Fibroblast of lung (primary cell): Measurements from ENCODE around the gene PDIA5.

Experiments
- CTCF ChIP-seq, 2 donors: IDR thresholded peaks in 1 of 2; conservative IDR thresholded peaks in 1 of 2; 1 replicate in 1 of 2; 2 replicates in 1 of 2; pipeline ENCODE4 v1.5.1; 2011 to 2012; ENCODE audit warnings: low read length in 2 of 2, control low read depth in 1 of 2, inconsistent platforms in 1 of 2, low read depth in 1 of 2, mild to moderate bottlenecking in 1 of 2
- EZH2 ChIP-seq: IDR thresholded peaks from 2 replicates; pipeline ENCODE4 v1.5.1; 2012; ENCODE audit warnings: low read length, control low read depth, mild to moderate bottlenecking; ENCODE audit errors: missing control alignments

GRCh38 chr3:123076112-123076495, 9.3 kb downstream of the PDIA5 start:
- TF ChIP-seq EZH2 (no peak), CTCF (conservative IDR thresholded peaks at IDR 0.05 in 1 of 2, IDR thresholded peaks at IDR 0.05 in 1 of 2; ENCODE audit: low read depth in 1 of 2, low read length in 2 of 2) (no peak)
